Measurements from ENCODE around the gene PFAS. TPM values are rescaled to one million over a fixed set of nuclear protein-coding genes. Genes with fewer than 3 reads are reported as not detected.

PFAS gene
- total RNA-seq, 1 experiment from 2014 or later, result 228 TPM

GRCh38 chr17:8244768-8245167 is 4.3 kb upstream of the PFAS start:
- H3K9me3 Mint-ChIP-seq, result no peaks in the 10 kb centered on the region
- Histone ChIP-seq H3K4me1 (ENCODE audit: insufficient read depth, low read length) (no peaks in the 10 kb centered on the region), H2BK120ac (ENCODE audit: low read depth, low read length, poor library complexity, severe bottlenecking) (no peak overlapping the region)

More at GRCh38 chr17:8244768-8245167, 4.3 kb upstream of the PFAS start:
- Histone ChIP-seq H4K8ac (replicated peaks; ENCODE audit: insufficient read length, low read depth, low read length) (no peak overlapping the region), H4K20me1 (ENCODE audit: control insufficient read depth, insufficient read depth, insufficient read length) (no peaks in the 10 kb centered on the region), H3K27ac (ENCODE audit: insufficient read length, low read depth, low read length) (no peak overlapping the region), H3T11ph (ENCODE audit: low read length) (no peak overlapping the region), H3K23ac (ENCODE audit: insufficient read length, low read depth, low read length) (no peak overlapping the region), H3K18ac (ENCODE audit: insufficient read length, low read depth, low read length) (no peak overlapping the region), H2BK20ac (ENCODE audit: low read depth, low read length, poor library complexity, severe bottlenecking) (no peak overlapping the region), H2AK5ac (ENCODE audit: insufficient read length, low read length) (no peak overlapping the region), H3K9ac (ENCODE audit: extremely low read depth, insufficient read length, low read length) (no peak overlapping the region), H3K56ac (ENCODE audit: insufficient read length, low read depth, low read length) (no peak overlapping the region), H3K27me3 (ENCODE audit: insufficient read depth, low read length) (no peaks in the 10 kb centered on the region), H4K91ac (ENCODE audit: insufficient read length, low read depth, low read length) (no peak overlapping the region), H4K5ac (ENCODE audit: insufficient read length, low read depth, low read length) (no peak overlapping the region), H2AFZ (ENCODE audit: low read length) (no peak overlapping the region), H3K4ac (ENCODE audit: low read depth, low read length) (no peak overlapping the region), H3K79me1 (ENCODE audit: insufficient read depth, low read depth, low read length, poor library complexity, severe bottlenecking) (no peaks in the 10 kb centered on the region), H3K23me2 (ENCODE audit: insufficient read length, low read depth, low read length, poor library complexity, severe bottlenecking) (peaks cover 5% of the 10 kb centered on the region), H2BK5ac (ENCODE audit: insufficient read length, low read length) (no peak overlapping the region), H3K14ac (ENCODE audit: insufficient read depth, low read length) (no peak overlapping the region), H2BK15ac (ENCODE audit: low read depth, low read length) (no peak overlapping the region), H2BK12ac (ENCODE audit: insufficient read length, low read depth, low read length) (no peak overlapping the region), H3K79me2 (ENCODE audit: insufficient read depth, low read length) (peaks cover 7% of the 10 kb centered on the region; the same call in 1 of the 2 replicates), H3K4me2 (ENCODE audit: insufficient read depth, insufficient read length, low read length) (no peak overlapping the region), H3K9me3 (ENCODE audit: control insufficient read depth, low read depth, low read length) (no peaks in the 10 kb centered on the region)
- H3K36me3 Mint-ChIP-seq (ENCODE audit: insufficient read depth in 1 of 3, low read depth in 3 of 3), result peaks cover 12 to 31% (median 26%) of the 10 kb centered on the region in 3 experiments; a peak in 6 of 7 replicates
- no peak for TF ChIP-seq CTCF (conservative IDR thresholded peaks at IDR 0.05)
- no peak for DNase-seq
- peaks cover 3% of the 10 kb centered on the region in 2 experiments; a peak in 3 of 4 replicates for H3K4me1 Mint-ChIP-seq
- H3K27me3 Mint-ChIP-seq (ENCODE audit: low read depth), result peaks cover 2% of the 10 kb centered on the region; the same call in 1 of the 2 replicates
- WGBS (ENCODE audit: extremely low coverage, insufficient read length, low lambda C conversion rate), result no CpG with 5 or more reads among the region's 8 CpGs
- no peak overlapping the region for H3K4me3 Mint-ChIP-seq
- no peak overlapping the region for H3K27ac Mint-ChIP-seq

All from H9 (cell line).